NCI-H187 treated with DMSO at 0.1 percent for 48 hours (cell line): ENCODE measurements around the gene ZSWIM5.
"Not testable (repeated sequence)": the region's sequence is repeated elsewhere in the genome, so short reads cannot be mapped to it uniquely, and the experiment has no call there.

Source experiments
- DNase-seq: peaks from one replicate; lab custom pipeline; 2025; lab: John Stamatoyannopoulos, UW

ZSWIM5 gene

DNA sequence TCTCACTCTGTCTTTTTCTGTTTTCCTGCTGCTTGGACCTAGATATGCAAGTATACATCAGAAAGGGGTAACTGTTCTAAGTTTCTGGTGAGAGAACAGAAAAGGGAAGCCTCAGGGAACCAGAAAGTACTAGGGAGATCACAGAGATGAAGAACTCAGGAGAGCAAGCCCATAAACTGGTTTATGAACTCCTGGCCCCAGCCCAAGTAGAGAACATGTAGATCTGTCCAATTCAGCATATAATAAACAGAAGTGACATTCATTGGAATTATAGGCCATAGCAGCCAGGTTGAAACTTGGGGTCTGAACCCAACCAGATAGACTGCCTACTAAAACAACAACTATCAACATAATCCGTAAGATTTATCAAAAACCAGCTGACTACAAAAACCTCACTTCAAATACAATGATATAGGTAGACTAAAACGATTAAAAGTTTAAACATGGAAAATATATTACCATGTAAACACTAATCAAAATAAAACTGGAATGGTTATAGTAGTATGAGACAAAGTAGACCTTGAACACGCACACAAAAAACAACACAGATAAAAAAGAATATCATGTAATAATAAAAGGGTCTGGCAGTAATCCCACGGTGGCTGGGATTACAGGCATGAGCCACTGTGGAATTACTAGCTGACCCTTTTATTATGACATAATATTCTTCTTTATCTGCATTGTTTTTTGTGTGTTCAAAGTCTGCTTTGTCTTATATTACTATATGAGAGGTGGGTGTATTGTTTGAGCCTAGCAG lies 65.0 kb downstream of the ZSWIM5 start:
- DNase-seq: no peak

DNA sequence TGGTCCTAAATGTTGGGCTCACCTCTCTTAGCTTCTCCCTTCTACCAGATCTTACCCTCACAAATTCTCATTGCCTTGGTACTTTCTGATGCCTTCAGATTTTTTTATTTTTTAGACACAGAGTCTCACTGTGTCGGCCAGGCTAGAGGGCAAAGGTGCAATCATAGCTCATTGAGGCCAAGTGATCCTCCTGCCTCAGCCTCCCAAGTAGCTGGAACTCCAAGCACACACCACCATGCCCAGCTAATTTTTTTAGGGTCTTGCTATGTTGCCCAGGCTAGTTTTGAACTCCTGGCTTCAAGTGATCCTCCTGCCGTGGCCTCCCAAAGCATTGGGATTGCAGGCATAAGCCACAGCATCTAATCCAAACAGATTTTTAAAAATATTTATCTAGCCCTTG lies 69.4 kb downstream of the ZSWIM5 start:
- DNase-seq: no peak

DNA sequence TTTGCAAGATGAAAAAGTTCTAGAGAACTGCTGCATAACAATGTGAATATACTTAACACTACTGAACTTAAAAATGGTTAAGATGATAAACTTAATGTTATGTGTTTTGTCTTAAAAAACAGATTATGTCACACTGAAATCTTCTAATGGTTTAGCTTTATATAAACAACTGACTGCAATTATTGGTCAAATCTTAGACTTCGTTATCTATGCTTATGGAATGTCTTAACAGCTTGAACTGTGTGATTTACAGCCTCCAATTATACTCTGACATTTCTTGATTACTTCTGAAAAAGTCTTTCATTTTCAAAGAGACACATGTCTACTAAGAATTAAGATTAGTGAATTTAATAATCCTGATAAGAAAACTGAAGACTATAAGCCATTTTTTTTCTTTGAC lies 71.1 kb downstream of the ZSWIM5 start:
- DNase-seq: no peak

DNA sequence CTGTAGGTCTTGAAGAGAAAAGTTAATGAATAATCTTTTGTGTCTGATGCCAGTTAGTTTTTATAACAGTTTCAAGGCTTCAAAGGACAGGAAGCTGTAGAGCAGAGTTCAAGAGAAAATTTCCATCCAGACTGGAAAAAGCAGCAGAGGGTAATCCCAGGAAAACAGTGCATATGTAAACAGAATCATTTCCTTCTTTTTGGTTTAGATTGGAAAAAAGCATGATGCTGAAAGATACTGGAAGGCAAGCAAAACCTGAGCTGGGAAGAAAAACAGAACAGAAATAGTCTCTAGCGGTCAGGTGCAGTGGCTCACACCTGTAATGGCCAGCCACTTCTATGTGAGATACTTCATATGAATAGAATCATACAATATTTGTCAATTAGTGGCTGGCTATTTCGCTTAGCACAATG lies 71.9 kb downstream of the ZSWIM5 start:
- no peak for DNase-seq

DNA sequence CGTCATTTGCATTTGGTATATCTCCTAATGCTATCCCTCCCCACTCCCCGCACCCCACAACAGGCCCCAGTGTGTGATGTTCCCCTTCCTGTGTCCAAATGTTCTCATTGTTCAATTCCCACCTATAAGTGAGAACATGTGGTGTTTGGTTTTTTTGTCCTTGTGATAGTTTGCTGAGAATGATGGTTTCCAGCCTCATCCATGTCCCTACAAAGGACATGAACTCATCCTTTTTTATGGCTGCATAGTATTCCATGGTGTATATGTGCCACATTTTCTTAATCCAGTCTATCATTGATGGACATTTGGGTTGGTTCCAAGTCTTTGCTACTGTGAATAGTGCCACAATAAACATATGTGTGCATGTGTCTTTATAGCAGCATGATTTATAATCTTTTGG lies 73.7 kb downstream of the ZSWIM5 start:
- DNase-seq: not testable (repeated sequence)

DNA sequence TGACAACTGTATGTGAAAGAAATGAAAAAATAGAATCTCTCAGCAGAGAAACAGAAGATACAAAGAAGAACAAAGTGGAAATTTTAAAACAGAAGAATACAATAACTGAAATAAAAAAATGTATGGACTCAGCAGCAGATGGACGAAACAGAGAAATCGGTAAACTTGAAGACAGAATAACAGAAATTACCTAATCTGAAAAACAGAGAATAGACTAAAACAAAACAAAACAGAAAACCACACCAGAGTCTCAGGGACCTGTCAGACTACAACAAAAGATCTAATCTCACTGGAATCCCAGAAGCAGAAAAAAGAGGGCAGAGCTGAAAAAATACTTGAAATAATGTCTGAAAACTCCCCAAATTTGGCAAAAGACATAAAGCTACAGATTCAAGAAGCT lies 83.0 kb downstream of the ZSWIM5 start:
- DNase-seq: no peak

DNA sequence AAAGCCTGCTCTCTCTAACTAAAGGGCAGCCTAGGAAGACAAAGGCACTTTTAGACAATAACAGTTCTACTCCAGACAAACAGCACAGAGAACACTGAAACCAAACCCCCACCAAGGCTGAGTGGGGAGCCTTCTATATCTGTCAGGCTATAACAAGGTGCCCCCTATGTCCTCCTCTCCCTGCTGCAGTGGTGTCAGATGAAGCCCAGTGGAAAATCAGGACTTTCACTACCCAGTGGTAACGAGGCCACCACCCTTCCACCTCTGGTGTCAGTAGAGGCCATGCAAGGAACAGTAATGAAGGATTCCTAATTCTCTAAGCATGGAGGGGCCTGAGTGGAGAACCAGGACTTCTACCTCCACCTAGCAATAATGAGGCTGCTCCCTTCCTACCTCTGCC lies 83.7 kb downstream of the ZSWIM5 start:
- DNase-seq: no peak

DNA sequence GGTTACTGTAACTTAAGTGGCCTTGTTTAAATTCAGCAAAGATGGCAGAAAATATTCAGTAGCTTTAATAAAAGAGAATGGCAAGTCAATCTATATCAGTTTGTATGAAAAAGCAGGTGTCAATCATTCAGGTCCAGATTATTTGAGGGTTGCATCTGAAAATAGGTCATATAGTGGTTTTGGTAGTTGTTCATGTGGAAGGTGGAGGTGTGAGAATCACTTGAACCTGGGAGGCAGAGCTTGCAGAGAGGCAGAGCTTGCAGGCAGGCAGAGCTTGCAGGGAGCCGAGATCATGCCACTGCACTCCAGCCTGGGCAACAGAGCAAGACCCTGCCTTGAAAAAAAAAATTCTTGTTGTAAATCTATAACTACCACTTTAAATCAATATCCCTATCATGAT lies 88.6 kb downstream of the ZSWIM5 start:
- no peak for DNase-seq

DNA sequence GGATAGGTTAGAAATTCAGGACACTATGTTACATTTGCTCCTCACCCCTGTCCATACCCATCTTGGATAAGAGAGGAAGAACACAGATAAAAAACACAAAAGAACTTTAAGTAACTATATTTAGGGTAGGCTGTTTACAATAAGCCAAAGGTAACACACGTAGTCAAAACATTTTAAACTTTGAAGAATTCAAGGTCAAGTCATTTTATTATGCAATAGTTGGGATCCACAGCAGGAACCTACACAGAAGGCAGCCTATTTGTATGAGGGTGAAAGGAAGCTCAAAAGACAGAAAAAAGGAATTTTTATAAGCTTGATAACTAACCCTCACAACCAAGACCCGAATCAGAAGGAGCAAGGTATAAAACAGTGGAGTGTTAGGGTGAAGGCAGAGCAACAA lies 89.6 kb downstream of the ZSWIM5 start:
- no peak for DNase-seq

DNA sequence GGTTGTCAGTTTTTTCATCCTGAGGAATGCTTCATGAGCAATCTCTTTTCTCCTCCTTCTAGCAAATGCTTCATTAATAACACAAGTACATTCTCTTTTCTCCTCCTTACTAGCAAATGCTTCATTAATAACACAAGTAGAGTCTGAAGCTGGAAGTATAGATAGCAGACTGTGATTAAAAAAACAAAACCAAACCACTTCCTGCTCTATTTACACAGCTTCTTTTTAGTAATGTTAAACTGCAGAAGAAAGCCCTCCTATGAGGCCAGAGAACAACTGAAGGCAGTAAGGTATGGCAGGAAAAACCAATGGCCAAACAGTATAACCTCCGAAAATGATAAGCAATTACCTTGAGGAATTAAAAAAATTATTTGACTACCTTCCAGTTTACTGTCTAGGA lies 90.1 kb downstream of the ZSWIM5 start:
- no peak for DNase-seq

DNA sequence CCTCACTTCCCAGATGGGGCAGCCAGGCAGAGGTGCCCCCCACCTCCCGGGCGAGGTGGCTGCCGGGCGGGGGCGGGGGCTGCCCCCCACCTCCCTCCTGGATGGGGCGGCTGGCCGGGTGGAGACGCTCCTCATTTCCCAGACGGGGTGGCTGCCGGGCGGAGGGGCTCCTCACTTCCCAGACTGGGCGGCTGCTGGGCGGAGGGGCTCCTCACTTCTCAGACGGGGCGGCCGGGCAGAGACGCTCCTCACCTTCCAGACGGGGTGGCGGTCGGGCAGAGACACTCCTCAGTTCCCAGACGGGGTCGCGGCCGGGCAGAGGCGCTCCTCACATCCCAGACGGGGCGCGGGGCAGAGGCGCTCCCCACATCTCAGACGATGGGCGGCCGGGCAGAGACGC lies 91.2 kb downstream of the ZSWIM5 start:
- not testable (repeated sequence) for DNase-seq

DNA sequence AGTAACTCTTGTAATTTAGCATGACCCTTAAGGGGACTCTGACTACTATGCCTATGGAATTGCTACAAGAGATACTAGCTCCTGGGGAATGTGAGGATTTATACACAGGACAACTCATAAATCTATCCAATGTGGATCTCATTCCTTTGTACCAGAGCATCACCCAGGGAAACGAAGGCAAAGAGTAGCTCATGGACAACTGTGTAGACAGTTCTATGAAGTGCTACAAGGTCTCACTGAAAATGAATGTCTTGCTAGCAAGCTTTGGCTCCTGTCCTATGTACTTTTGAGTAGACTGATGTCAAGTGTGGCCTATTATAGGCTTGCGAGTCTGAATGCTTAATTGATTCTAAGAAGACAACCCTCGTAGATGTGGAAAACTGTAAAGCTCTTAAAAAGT lies 93.7 kb downstream of the ZSWIM5 start:
- DNase-seq: no peak

DNA sequence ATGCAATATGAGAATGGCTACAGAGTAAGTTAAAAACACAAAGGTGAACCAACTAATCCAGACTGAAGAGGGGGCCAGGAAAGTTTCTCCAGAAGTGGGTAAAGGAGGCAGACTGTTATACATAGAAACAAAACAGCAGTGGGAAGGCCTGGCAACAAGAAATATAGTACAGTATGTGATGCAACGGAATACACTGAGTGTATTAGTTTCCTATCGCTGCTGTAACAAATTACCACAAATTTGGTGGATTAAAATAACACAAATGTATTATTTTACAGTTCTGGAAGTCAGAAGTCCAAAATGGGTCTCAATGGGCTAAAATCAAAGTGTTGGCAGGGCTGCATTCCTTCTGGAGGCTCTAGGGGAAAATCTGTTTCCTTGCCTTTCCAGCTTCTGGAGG lies 95.2 kb downstream of the ZSWIM5 start:
- no peak for DNase-seq

DNA sequence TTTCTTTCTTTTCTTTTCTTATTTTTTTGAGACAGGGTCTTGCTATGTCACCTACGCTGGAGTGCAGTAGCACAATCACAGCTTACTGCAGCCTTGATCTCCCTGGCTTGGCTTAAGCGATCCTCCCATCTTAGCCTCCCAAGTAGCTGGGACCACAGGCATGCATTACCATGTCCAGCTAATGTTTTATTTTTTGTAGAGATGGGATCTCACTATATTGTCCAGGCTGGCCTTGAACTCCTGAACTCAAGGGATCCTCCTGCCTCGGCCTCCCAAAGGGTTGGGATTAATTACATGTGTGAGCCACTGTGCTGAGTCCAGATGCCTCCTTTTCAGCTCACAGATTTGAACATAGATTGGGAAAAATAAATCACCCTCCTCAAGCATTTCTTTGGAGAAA lies 98.6 kb downstream of the ZSWIM5 start:
- DNase-seq: no peak

DNA sequence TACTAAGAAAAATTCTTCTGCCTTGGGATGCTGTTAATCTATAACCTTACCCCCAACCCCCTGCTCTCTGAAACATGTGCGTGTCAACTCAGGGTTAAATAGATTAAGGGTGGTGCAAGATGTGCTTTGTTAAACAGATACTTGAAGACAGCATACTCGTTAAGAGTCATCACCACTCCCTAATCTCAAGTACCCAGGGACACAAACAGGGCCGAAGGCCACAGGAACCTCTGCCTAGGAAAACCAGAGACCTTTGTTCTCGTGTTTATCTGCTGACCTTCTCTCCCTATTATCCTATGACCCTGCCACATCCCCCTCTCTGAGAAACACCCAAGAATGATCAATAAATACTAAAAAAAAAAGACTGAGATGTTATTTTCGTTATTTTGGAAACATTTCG lies 99.5 kb downstream of the ZSWIM5 start:
- not testable (repeated sequence) for DNase-seq

DNA sequence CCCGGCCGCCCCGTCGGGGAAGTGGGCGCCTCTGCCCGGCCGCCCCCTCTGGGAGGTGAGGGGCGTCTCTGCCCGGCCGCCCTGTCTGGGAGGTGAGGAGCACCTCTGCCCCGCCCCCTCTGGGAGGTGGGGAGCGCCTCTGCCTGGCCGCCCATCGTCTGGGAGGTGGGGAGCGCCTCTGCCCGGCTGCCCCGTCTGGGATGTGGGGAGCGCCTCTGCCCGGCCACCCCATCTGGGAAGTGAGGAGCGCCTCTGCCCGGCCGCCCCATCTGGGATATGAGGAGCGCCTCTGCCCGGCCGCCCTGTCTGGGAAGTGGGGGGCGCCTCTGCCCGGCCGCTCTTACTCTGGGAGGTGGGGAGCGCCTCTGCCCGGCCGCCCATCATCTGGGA lies 100.3 kb downstream of the ZSWIM5 start:
- not testable (repeated sequence) for DNase-seq

DNA sequence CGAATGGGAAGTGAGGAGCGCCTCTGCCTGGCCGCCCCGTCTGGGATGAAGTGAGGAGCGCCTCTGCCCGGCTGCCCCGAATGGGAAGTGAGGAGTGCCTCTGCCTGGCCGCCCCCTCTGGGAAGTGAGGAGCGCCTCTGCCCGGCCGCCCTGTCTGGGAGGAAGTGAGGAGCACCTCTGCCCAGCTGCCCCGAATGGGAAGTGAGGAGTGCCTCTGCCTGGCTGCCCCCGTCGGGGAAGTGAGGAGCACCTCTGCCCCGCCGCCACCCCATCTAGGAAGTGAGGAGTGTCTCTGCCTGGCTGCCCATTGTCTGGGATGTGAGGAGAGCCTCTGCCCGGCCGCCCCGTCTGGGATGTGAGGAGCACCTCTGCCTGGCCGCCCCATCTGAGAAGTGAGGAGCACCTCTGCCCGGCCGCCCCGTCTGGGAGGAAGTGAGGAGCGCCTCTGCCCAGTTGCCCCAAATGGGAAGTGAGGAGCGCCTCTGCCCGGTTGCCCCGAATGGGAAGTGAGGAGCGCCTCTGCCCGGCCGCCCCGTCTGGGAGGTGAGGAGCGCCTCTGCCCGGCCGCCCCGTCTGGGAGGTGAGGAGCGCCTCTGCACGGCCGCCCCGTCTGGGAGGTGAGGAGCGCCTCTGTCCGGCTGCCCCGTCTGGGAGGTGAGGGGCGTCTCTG lies 100.8 kb downstream of the ZSWIM5 start:
- DNase-seq: not testable (repeated sequence)

DNA sequence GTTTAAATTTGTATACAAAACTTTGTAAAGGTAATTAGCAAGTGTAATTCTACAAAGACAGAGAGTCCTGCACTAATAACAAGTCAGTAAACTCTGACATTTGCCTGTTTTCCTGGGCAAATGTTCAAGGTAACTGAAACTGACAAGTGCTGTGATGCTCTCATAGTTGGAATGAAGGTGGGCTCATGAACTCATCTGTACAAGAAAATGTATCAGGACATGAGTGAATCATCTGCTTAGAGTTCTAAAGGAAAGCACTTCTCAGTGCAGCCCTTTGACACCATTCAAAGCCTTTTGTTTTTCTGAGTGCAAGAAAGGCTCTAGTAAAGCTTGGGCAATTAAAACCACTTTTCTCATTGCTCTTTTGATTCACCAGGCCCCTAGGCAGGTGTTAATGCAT lies 102.9 kb downstream of the ZSWIM5 start:
- DNase-seq: no peak

DNA sequence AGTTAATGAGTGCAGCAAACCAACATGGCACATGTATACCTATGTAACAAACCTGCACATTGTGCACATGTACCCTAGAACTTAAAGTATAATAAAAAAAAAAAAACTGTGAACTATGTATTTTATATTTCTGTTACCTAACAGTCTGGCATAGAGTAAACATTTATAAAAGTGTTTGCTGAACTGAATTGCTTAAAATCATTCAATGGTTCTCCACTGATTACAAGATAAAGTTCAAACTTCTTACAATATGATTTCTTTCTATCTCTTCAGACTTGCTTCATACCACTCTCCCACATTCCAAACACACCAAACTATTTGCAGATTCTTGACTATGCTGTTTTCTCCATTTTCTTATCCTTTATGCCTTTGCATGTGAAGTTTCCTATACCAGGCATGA lies 104.5 kb downstream of the ZSWIM5 start:
- no peak for DNase-seq

DNA sequence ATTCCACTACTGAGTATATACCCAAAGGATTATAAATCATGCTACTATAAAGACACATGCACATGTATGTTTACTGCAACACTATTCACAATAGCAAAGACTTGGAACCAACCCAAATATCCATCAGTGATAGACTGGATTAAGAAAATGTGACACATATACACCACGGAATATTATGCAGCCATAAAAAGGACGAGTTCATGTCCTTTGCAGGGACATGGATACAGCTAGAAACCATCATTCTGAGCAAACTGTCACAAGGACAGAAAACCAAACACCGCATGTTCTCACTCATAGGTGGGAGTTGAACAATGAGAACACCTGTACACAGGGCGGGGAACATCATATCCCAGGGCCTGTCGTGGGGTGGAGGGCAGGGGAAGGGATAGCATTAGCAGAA lies 104.9 kb downstream of the ZSWIM5 start:
- not testable (repeated sequence) for DNase-seq

DNA sequence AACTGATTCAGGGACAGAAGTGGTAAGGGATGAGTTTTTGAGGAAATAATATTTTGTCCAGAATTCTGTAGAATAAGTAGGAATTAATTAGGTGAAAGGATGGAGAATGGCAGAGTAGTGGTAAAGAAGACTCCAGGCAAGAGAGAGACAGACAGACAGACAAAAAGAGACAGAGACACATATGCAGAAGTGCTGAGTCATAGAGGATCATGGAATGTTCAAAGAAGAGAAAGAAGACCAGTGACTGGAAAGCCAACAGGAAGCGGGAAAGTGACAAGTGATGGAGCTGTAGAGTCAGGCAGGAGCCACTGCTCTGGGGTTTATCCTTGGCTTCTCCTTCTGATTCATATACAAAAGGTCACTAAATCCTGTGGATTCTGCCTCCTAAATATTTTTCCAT lies 108.5 kb downstream of the ZSWIM5 start:
- DNase-seq: no peak

DNA sequence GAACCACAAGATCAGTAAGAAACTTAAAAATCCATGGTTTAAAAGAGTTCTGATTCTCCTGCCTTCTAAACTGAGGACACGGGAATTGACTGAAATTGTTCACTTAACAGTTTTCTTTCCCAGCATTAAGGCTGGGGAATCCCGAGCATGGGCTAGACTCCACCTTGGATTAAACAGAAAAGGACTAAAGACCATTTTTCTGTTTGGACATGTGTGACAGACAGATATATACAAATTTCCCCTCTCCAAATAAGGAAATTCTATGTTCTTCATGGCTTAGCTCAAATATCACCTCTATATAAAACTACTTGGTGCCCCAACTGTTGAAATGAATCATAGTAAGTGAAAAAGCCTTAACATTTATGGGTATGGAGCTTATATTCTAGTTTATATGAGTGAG lies 109.3 kb downstream of the ZSWIM5 start:
- DNase-seq: no peak

DNA sequence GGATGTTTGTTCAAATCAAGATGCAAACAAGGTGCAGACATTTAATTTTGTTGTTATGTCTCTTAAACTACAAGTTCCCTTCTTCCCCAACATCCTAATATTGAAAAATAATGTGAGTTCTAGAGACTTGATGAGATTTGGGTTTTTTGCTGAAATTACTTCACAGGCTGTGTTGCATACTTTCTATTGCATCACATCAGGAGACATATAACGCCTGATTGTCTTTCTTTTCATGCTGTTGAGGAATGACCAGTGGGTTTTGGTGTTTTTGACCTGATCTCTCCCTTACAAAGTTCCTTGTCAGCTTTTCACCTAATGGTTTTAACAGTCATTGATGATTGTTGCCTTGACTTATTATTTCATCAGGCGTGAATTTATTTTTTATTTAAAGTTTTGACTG lies 111.0 kb downstream of the ZSWIM5 start:
- DNase-seq: no peak

DNA sequence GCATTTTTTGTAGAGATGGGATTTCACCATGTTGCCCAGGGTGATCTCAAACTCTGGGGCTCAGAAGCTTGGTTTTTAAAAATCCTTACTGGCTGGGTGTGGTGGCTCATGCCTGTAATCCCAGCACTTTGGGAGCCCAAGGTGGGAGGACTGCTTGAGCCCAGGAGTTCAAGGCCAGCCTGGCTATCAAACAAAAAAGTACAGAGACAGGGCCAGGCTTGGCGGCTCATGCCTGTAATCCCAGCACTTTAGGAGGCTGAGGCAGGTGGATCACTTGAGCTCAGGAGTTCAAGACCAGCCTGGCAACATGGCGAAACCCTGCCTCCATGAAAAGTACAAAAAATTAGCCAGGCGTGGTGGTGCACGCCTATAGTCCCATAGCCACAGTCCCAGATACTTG lies 112.0 kb downstream of the ZSWIM5 start:
- not testable (repeated sequence) for DNase-seq
